ENCODE results near the gene PEX5L.

DNA sequence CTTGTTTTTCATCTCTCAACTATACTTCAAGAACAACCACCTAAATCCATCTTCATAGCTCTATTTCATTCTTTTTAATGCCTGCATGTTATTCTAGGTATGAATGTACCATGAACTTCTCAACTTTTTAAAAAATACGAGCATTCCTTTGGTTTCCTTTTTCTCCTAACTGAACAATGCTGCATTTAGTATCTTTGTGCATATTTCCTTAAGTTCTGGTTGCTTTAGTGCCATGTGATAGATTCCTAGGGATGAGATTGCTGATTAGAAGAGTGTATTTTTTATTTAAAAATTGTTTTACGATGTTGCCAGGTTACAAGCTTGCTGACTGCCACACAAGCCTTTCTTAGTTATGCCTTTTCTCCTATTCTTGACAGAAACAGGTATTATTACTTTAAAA is 34.7 kb downstream of the PEX5L start:
- TF ChIP-seq, protein P1, sequence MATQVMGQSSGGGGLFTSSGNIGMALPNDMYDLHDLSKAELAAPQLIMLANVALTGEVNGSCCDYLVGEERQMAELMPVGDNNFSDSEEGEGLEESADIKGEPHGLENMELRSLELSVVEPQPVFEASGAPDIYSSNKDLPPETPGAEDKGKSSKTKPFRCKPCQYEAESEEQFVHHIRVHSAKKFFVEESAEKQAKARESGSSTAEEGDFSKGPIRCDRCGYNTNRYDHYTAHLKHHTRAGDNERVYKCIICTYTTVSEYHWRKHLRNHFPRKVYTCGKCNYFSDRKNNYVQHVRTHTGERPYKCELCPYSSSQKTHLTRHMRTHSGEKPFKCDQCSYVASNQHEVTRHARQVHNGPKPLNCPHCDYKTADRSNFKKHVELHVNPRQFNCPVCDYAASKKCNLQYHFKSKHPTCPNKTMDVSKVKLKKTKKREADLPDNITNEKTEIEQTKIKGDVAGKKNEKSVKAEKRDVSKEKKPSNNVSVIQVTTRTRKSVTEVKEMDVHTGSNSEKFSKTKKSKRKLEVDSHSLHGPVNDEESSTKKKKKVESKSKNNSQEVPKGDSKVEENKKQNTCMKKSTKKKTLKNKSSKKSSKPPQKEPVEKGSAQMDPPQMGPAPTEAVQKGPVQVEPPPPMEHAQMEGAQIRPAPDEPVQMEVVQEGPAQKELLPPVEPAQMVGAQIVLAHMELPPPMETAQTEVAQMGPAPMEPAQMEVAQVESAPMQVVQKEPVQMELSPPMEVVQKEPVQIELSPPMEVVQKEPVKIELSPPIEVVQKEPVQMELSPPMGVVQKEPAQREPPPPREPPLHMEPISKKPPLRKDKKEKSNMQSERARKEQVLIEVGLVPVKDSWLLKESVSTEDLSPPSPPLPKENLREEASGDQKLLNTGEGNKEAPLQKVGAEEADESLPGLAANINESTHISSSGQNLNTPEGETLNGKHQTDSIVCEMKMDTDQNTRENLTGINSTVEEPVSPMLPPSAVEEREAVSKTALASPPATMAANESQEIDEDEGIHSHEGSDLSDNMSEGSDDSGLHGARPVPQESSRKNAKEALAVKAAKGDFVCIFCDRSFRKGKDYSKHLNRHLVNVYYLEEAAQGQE (IDR thresholded peaks at IDR 0.05; ENCODE audit: insufficient read depth in 1 of 2, low read depth in 2 of 2, low read length in 2 of 2) = no peak
- TF ChIP-seq POLR2AphosphoS5 (IDR thresholded peaks at IDR 0.05; ENCODE audit: low read depth, low read length) = no peak

Measured in PFSK-1 (cell line).